HUDEP-2 (cell line): Measurements from ENCODE around the gene PKD1L1.

Source experiments
- DNase-seq, 76 experiments: peaks; one replicate each; lab custom pipeline; 2025; ENCODE audit not compliant: unreplicated experiment in 76 of 76; lab: John Stamatoyannopoulos, UW

PKD1L1 gene

DNA sequence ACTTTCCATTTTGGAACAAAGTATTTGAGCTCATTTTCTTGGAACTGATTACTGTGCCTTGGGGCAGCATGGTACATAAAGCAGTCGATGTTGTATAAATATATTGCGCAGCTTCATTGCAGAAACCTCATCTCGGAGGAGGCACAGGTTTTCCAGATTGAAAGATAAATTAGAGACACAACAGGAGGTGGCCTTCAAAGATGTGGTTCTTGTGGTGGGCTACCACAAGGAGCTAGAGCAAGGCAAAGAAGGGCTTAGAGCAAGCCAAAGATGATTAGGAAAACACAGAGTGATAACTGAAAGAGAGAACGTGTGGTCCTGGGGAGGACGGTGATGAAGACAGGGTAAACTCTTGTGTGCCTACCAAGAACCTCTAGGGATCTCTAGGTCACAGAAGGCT is 197.2 kb downstream of the PKD1L1 start:
- DNase-seq, result no peak

DNA sequence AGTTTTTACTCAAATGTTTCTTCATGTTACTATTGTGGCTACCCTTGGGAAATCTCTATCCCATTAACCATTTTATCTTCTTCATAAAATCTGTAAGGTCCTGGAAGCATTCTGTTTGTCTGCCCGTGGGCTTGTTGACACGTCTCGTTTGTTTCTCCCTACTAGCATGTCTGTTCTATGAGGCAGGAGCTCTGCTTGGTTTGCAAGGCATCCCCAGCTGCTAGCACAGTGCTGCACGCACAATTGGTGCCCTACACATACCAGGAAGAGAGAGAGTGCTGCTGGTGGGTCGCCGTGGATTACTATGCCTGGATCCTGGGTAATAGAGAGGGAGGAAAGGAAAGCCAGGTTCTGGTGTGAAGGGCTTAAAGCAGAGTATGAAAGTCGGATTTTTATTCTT is 200.2 kb downstream of the PKD1L1 start:
- no peak for DNase-seq

DNA sequence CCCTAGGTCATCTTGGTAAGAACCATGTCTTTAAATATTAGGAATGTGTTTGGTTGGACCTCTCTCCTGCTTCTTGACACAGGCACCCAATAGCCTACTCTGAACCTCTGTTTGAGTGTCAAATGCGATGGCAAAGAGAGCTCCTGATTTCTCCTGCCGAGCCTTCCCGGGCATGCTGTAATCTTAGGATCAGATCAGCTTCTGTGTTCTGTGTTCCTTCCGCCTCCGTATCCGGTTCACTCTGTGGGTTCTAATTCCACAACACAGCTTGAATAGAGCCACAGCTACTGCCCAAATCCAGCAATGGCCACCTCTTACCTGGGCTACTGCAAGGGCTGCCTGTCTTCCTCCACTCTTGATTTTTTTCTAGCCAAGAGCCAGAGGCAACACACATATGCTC is 201.1 kb downstream of the PKD1L1 start:
- DNase-seq, result no peak

DNA sequence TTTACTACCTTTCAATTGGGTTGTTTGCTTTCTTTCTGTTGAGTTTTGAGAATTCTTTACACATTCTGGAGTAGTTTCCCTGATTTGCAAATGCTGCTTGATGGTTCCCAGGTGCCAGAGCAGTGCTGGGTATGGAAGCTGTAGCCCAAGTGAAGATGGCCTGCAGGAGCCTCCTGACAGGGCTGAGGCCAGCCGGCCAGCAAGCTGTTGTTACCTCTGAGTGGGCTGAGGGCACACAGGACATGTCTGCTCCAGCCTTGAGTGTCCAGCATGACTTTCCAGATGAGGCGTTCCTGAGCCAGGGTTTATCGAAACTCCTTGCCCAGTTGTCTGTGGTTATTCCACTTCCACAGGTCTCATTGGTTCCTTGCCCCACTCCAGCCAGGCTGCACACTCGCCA is 201.8 kb downstream of the PKD1L1 start:
- no peak for DNase-seq

DNA sequence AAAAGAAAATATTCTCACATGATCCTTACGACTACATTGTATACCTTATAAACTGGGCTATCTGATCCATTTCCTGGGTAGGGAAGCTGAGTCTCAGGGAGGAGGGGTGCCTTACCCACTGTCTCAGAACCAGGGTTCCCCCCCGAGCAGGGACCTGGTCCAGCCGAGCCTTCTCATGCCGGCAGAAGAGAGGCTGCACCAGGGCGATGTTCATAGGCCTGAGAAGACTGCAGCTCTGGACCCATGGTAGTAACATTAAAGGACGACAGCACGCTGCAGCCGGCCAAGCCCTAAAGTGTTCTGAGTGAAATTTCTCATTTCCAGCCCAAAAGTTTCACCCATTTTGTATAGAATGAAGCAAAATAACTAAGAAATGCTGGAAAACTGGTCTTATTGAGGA is 203.4 kb downstream of the PKD1L1 start:
- DNase-seq, result no peak

DNA sequence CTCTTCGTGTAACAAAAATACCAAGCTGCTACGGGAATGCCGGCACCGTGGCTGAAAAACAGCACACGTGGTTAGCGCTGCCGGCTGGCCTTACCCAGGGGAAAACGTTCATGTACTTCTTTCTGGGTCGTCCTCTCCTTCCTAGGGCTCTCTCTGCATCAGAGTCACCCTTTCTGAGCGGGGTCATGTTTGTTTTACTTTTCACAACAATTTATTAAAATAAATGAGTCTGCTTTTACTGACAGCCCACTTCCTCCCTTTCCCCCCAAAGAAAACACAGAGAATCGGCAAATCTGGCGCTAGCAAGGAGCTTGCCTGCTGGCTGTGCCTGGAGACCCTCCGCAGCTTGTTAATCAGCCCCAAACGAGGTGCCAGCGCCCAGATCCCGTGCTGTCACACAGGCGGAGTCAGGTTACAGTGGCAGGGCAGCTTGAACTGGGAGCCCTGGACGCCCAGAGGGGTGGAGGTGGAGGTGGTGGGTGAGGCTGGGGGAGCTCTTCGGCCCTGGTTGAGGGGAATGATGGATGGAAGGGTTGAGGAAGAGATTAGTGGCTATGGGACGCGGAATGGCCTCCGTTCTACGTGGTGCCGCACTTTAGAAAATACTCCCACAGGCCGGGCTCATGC is 204.2 kb downstream of the PKD1L1 start:
- DNase-seq, result no peak

DNA sequence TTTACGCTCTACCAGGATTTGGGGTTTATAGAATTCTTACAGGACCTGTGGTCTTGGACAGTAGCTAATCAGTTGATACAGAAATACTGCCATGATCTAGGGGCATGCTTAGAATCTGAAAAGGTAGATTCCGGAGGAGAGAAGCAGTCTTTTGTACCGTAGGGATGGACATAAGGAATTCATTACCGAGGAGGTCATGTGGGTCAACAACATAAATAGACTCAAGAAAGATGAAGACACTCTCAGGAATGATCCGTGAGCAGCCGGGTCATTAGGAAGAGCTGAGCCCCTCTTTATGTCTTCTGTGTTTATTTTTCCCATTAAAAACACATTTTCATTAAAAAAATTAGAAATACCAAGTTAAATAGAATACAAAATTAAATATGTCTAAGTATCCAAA is 206.3 kb downstream of the PKD1L1 start:
- DNase-seq, result no peak

DNA sequence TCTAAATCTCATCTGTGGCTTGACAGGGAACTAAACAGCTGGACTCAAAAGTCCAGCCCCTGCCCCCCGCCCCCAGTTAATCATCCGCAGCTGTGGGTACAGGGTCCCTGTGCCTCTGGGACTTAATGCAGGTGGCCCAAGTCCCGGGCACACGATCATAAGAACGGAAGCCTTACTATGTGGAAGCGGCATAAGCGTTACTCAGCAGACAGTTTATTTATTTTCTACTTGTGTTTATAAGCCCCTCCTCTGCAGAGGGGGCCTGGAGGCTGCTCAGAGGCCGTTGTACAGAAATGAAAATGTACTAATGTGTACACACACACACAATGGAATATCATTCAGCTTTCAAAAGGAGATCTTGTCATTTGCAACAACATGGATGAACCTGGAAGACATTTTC is 208.4 kb downstream of the PKD1L1 start:
- no peak for DNase-seq

DNA sequence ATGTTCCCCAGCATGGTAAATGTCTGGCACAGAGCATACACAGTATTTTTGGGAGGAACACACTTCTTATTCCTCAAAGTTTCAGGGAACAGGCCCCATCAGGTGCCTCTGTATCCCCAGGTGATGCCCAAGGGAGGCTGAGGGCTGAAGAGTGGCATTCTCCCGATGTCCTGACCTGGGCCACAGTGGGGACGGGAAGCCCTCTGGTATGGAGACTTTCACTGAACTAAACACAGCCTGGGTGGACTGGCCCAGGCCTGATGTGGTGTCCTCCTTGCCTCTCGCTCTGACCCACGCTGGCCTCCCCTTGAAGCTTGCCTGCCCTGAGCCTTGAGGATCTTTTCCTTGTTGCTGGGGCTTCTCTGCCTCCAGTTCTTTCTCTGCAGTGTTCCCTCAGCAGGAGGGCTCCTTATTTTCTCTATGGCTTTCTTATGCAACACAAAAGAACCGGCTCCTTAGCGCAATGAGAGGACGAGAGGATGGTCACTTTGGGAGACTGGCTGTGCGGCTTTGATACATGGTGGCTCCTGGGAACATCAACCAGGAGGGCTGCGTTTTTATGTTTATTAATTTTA is 208.9 kb downstream of the PKD1L1 start:
- no peak for DNase-seq

DNA sequence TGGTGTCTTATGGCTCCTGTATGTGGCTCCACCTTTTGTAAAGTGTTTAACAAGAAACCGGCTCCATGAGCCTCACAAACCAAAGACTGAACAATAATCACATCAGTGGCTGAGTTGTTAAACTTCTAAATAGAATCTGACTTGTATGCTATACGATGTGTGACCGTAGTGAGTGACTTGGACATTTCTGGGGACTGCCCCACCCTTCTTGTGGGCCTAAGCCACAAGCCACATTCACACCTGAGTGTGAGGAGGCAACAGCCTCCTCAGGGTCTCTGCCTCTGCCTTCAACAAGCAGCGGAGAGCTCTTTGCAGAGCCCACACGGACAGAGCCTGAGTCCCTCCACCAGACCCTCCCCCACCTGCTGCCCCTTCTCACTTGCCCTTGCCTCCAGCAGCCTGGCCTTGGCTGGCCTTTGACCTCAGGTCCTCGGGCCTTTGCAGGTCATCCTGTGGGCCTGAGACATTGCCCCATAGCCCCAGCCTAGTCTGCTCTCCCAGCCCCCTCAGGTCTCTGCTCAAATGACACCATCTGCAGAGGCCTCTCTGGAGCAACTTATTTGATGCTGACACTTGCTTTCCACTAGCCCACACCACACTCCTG is 209.6 kb downstream of the PKD1L1 start:
- no peak for DNase-seq

DNA sequence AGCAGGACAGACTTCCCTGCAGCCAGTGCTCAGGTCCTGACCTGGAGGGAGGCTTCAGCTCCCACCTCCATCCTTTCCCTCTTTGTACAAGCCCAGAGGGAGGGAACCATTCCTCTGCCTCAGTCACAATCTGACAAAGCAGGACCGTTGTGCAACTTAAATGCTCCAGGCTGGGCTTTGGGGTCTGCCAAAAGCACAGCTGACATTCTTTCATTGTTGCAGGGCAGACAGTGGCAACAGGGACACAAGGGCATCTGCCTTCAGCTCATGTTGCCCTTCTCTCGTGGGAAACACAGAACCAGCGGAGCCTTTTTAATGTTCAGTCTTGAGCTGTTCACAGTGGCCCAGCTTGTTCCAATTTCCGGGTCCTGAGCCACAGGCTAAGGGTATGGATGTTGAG is 210.7 kb downstream of the PKD1L1 start:
- no peak for DNase-seq

DNA sequence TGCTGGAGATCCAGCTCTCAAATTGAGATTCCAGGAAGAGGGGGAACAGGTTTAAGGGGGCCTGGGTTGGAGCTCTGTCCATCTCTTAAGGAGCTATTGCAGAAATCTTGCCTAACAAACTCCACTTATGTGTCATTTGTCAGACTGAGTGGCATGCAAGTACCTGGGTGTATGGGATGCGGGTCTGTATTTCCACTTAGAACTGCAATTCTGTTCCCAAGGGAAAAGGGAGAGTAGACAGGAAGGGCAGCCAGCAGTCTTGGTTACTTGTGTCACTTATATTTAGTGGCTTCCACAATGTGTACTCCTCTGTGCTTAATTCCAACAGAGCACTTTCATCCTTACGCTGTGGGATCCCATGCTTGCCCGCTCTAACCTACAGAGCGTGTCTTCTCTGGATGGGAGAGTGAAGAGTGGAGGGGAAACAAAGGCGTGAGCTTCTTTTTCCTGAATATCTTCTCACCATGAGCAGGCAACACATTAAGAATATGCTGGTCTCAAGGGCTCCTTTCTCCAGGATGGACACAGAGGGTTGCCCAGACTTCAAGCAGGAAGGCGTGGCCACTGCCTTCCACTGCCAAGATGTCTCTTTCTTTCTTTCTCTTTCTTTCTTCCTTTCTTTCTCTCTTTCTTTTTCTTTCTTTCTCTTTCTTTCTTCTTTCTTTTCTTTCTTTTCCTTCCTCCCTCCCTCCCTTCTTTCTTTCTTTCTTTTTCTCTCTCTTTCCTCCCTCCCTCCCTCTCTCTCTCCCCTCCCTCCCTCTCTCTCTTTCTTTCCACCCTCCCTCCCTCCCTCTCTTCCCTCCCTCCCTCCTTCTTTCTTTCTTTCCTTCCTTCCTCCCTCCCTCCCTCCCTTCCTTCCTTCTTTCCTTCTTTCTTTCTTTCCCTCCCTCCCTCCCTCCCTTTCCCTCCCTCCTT is 212.6 kb downstream of the PKD1L1 start:
- DNase-seq, result no peak

DNA sequence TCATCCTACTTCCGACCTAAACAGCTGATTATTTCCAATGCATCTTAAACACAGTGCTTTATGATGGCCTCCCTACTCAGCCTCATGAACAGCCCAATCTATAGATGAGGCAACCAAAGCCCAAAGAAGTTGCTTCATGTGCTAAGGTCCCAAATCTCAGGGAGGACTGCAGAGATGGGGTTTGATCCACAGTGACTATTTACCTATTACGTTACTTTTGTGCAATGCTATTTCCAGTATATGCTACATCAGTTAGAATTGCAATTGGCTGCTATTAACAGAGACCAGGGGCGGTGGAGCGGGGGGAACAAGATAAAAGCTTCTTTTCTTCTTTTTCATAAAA is 213.3 kb downstream of the PKD1L1 start:
- DNase-seq, result no peak

DNA sequence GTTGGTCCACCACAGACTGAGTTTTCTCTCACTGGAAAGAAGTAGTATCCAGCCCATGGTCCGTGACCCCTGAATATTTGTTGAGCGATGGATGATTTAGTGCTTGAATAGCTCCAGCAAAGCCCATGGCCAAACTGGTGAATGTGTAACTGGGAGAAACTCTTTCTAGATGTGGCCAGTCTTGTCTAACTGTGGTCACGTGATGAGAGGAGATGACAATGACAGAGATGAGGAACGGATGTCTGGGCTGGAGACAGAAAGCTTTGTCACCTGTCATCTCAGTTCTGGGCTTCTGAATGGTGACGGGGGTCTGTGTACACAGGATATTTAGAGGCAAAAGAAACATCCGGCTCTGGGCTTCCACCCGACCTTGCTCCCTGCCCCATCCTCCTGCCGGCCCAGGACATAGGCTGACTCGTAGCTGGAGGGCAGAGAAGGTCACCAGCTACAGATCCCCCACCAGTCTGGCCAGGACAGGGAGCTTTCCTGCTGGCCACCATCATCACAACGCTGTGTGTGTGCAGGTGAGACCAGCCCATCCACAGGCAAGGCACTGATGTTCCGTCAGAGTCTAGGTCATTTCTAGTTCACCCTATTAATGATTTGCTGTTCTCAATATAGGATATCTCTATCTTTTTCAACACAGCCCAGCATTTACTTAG is 213.8 kb downstream of the PKD1L1 start:
- no peak for DNase-seq

DNA sequence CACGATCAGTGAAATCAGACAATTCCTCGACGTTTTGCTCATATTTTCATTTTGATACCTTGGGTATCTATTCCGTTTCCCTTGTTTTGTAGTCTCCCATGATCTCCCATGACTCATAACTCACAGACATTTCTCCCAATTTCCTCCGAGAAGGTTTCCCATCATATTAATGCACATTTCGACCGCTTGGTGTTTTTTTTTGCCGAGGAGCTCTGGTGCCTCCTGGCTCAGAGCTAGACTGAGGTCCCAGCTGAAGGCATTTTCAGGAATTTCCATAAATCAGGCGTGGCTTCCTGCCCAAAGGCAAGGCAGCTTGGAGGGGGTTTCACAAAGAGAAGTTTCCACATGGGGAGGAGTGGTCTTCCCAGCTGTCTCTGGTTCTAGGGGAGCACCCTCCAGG is 218.1 kb downstream of the PKD1L1 start:
- no peak for DNase-seq

DNA sequence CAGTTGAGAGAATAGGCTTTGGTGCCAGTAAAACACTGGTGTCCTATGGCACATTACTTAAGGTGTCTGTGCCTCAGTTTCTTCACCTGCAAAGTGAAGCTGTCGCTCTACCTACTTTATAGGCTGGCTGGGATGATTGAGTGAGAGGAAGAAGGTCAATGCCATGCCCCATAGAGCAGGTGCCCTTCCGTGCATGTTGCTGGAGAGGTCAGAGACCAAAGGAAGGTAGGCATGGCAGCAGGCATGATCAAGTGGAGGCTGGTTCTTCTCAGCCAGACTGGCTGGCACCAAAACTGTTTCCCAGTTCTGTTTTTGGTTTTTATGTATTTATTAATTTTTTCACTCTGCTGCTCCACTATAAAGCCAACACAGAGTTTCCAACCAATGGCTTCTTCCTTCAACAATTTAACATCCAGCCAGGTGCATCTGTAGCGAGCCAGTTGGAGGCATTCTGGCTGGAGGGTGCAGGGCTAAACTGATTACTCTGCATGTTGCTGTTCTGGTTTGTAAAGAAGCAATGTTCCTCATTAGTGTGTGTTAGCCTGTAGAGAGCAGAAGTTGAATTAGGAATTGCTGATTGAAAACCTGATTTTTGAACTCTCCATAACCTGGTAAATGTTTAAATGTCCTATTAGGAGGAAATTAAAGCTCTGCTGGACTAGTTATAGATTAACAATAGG is 222.1 kb downstream of the PKD1L1 start:
- no peak for DNase-seq

DNA sequence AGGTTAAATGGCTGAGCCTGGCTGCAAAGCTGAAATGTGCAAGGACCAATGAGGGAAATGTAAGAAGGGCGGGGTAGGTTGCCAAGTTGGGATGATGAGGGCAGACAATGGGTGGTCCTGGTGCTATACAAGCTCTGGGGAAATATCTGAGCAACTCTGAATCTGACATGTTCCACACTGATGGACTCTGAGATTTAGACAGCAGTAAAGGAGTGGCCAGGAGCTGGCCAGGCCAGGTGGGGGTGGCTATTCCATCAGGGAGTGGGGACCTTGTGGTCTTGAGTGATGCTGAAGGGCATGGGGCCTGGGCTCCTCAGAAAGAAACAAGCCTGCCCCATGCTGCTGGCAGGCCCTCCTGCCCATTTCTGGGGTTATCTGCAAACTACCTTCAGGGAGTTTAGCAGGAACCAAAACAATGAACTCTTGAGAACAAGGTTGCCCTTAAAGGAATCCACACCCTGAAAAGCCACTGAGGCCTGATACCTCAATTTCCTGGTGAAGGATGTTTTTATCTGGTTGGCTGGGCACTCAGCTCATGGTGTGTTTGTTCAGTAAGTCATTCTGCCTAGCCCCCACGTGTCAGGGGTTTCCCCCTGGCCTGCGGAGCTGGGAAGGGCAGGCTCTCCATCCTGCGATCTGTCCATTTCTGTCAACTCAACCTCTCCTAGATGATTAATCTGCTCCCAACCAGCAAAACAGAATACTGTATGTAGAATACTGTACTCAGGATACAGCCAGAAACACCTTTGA is 223.1 kb downstream of the PKD1L1 start:
- DNase-seq, result no peak
